H9 (cell line): Measurements from ENCODE around the gene ZNF135. TPM values are rescaled to one million over a fixed set of nuclear protein-coding genes. Genes with fewer than 3 reads are reported as not detected.

ENCODE experiments used
- DNase-seq: peaks from one replicate; pipeline ENCODE4 v3.0.0-alpha.2; 2017
- H2AFZ ChIP-seq: one replicate; pipeline ENCODE4 v1.6.1; 2013; ENCODE audit warnings: mild to moderate bottlenecking, low read length, control low read depth, moderate library complexity
- H2AK5ac ChIP-seq: 2 replicates; pipeline ENCODE4 v1.6.1; 2013; ENCODE audit warnings: low read length, control low read depth, mixed read lengths; ENCODE audit not compliant: insufficient read length
- H2BK120ac ChIP-seq: one replicate; pipeline ENCODE4 v1.6.1; 2013; ENCODE audit warnings: low read depth, mild to moderate bottlenecking, low read length, control low read depth, inconsistent platforms; ENCODE audit not compliant: poor library complexity, severe bottlenecking
- H2BK12ac ChIP-seq: 2 replicates; pipeline ENCODE4 v1.6.1; 2013; ENCODE audit warnings: low read length, control low read depth, mixed read lengths, low read depth; ENCODE audit not compliant: insufficient read length
- H2BK15ac ChIP-seq: 2 replicates; pipeline ENCODE4 v1.6.1; 2013; ENCODE audit warnings: low read depth, low read length, control low read depth
- H2BK20ac ChIP-seq: one replicate; pipeline ENCODE4 v1.6.1; 2013; ENCODE audit warnings: low read depth, mild to moderate bottlenecking, low read length, control low read depth, inconsistent platforms; ENCODE audit not compliant: poor library complexity, severe bottlenecking
- H2BK5ac ChIP-seq: 2 replicates; pipeline ENCODE4 v1.6.1; 2013; ENCODE audit warnings: low read length, control low read depth, mixed read lengths; ENCODE audit not compliant: insufficient read length
- H3K14ac ChIP-seq: 2 replicates; pipeline ENCODE4 v1.6.1; 2013; ENCODE audit warnings: low read length, control low read depth; ENCODE audit not compliant: insufficient read depth
- H3K18ac ChIP-seq: 2 replicates; pipeline ENCODE4 v1.6.1; 2013; ENCODE audit warnings: low read depth, mild to moderate bottlenecking, mixed read lengths, low read length, control low read depth; ENCODE audit not compliant: insufficient read length
- H3K23ac ChIP-seq: 2 replicates; pipeline ENCODE4 v1.6.1; 2013; ENCODE audit warnings: low read length, control low read depth, mixed read lengths, low read depth; ENCODE audit not compliant: insufficient read length
- H3K23me2 ChIP-seq: 2 replicates; pipeline ENCODE4 v1.6.1; 2013; ENCODE audit warnings: low read depth, mild to moderate bottlenecking, mixed read lengths, low read length, control low read depth; ENCODE audit not compliant: insufficient read length, poor library complexity, severe bottlenecking
- H3K27ac ChIP-seq: 2 replicates; pipeline ENCODE4 v1.5.1; 2013; ENCODE audit warnings: low read length, control low read depth, mixed read lengths, low read depth; ENCODE audit not compliant: insufficient read length
- H3K27me3 ChIP-seq: 2 replicates; pipeline ENCODE4 v1.6.1; 2013; ENCODE audit warnings: low read length, control low read depth, inconsistent platforms; ENCODE audit not compliant: insufficient read depth
- H3K4ac ChIP-seq: 2 replicates; pipeline ENCODE4 v1.6.1; 2013; ENCODE audit warnings: low read depth, mild to moderate bottlenecking, control low read depth, inconsistent platforms, low read length, moderate library complexity
- H3K4me1 ChIP-seq: 2 replicates; pipeline ENCODE4 v1.6.1; 2013; ENCODE audit warnings: low read length, control low read depth, inconsistent platforms; ENCODE audit not compliant: insufficient read depth
- H3K4me2 ChIP-seq: 2 replicates; pipeline ENCODE4 v1.6.1; 2013; ENCODE audit warnings: low read length, control low read depth, mixed read lengths; ENCODE audit not compliant: insufficient read length, insufficient read depth
- H3K56ac ChIP-seq: 2 replicates; pipeline ENCODE4 v1.6.1; 2013; ENCODE audit warnings: low read depth, mild to moderate bottlenecking, mixed read lengths, low read length, control low read depth; ENCODE audit not compliant: insufficient read length
- H3K79me1 ChIP-seq: 2 replicates; pipeline ENCODE4 v1.6.1; 2013; ENCODE audit warnings: low read depth, mild to moderate bottlenecking, moderate library complexity, low read length, control low read depth, inconsistent platforms; ENCODE audit not compliant: insufficient read depth, poor library complexity, severe bottlenecking
- H3K79me2 ChIP-seq: 2 replicates; pipeline ENCODE4 v1.6.1; 2013; ENCODE audit warnings: low read length, control low read depth, inconsistent platforms; ENCODE audit not compliant: insufficient read depth
- H3K9ac ChIP-seq: 2 replicates; pipeline ENCODE4 v1.6.1; 2013; ENCODE audit warnings: low read length, control low read depth, mixed read lengths; ENCODE audit not compliant: insufficient read length; ENCODE audit errors: extremely low read depth
- H3K9me3 ChIP-seq: one replicate; pipeline ENCODE4 v1.6.1; 2013; ENCODE audit warnings: low read depth, low read length, inconsistent platforms; ENCODE audit not compliant: control insufficient read depth
- H3T11ph ChIP-seq: one replicate; pipeline ENCODE4 v1.6.1; 2013; ENCODE audit warnings: mild to moderate bottlenecking, low read length, control low read depth, inconsistent platforms
- H4K20me1 ChIP-seq: one replicate; pipeline ENCODE4 v1.6.1; 2013; ENCODE audit not compliant: control insufficient read depth, insufficient read length, insufficient read depth
- H4K5ac ChIP-seq: 2 replicates; pipeline ENCODE4 v1.6.1; 2013; ENCODE audit warnings: low read depth, mild to moderate bottlenecking, mixed read lengths, low read length, control low read depth; ENCODE audit not compliant: insufficient read length
- H4K8ac ChIP-seq: replicated peaks from 2 replicates; pipeline ENCODE4 v1.6.1; 2013; ENCODE audit warnings: low read length, control low read depth, mixed read lengths, low read depth; ENCODE audit not compliant: insufficient read length
- H4K91ac ChIP-seq: 2 replicates; pipeline ENCODE4 v1.6.1; 2013; ENCODE audit warnings: low read depth, mild to moderate bottlenecking, moderate library complexity, mixed read lengths, low read length, control low read depth; ENCODE audit not compliant: insufficient read length
- H3K27ac Mint-ChIP-seq, 3 experiments: 2 replicates in 2 of 3; 3 replicates in 1 of 3; pipeline ENCODE4 v1.8.0; 2020 to 2021; ENCODE audit warnings: mixed read lengths in 3 of 3, mild to moderate bottlenecking in 1 of 3, moderate library complexity in 1 of 3
- H3K27me3 Mint-ChIP-seq: 2 replicates; pipeline ENCODE4 v1.8.0; 2021; ENCODE audit warnings: low read depth, mild to moderate bottlenecking, moderate library complexity, mixed read lengths
- H3K36me3 Mint-ChIP-seq, 3 experiments: 2 replicates in 2 of 3; 3 replicates in 1 of 3; pipeline ENCODE4 v1.8.0; 2020 to 2021; ENCODE audit warnings: low read depth in 3 of 3, mixed read lengths in 3 of 3; ENCODE audit not compliant: insufficient read depth in 1 of 3
- H3K4me1 Mint-ChIP-seq, 2 experiments: 2 replicates each; pipeline ENCODE4 v1.8.0; 2020; ENCODE audit warnings: mixed read lengths in 2 of 2
- H3K4me3 Mint-ChIP-seq, 2 experiments: 2 replicates in 1 of 2; 3 replicates in 1 of 2; pipeline ENCODE4 v1.8.0; 2020 to 2021; ENCODE audit warnings: mild to moderate bottlenecking in 2 of 2, mixed read lengths in 2 of 2, moderate library complexity in 1 of 2
- H3K9me3 Mint-ChIP-seq, 2 experiments: 2 replicates in 1 of 2; 3 replicates in 1 of 2; pipeline ENCODE4 v1.8.0; 2020; ENCODE audit warnings: mild to moderate bottlenecking in 2 of 2, mixed read lengths in 2 of 2, moderate library complexity in 1 of 2
- WGBS: extraction: QIAGEN DNeasy Blood & Tissue Kit; methylation state at CpG from one replicate; pipeline ENCODE4 v1.1.7; 2013; ENCODE audit warnings: missing lambda C conversion rate, low lambda C conversion rate, mixed read lengths; ENCODE audit not compliant: insufficient read length; ENCODE audit errors: extremely low coverage; 5-methylcytosine and 5-hydroxymethylcytosine counted together
- total RNA-seq: library from RNA; stranded (reverse); gene quantifications from 2 replicates; pipeline ENCODE4 v1.2.1, GENCODE V29; 2021
- TF ChIP-seq, protein P1 (sequence below): fragments of 200-600 bp; sonication (generic); conservative IDR thresholded peaks from 3 replicates; pipeline ENCODE4 v1.8.0; 2021; ENCODE audit warnings: antibody characterized with exemption, mild to moderate bottlenecking

The ZNF135 gene
- total RNA-seq, 1 experiment from 2014 or later = 4.7 TPM

GRCh38 chr19:58052256-58052655 is 6.8 kb upstream of the ZNF135 start:
- no peak overlapping the region for H3K4me3 Mint-ChIP-seq
- no CpG with 5 or more reads among the region's 16 CpGs for WGBS

More at GRCh38 chr19:58052256-58052655, 6.8 kb upstream of the ZNF135 start:
- H3K18ac ChIP-seq = no peak overlapping the region
- H2BK15ac ChIP-seq = no peak overlapping the region
- no peaks in the 10 kb centered on the region for H3K79me2 ChIP-seq
- Mint-ChIP-seq H3K27me3 (peaks cover 34% of the 10 kb centered on the region), H3K9me3 (peaks cover 74 to 82% of the 10 kb centered on the region in 2 experiments), H3K36me3 (peaks cover 15 to 23% (median 19%) of the 10 kb centered on the region in 3 experiments; a peak in 6 of 7 replicates), H3K27ac (no peak overlapping the region), H3K4me1 (peaks cover 4 to 14% of the 10 kb centered on the region in 2 experiments; a peak in 2 of 4 replicates)
- H4K5ac ChIP-seq = no peak overlapping the region
- no peak overlapping the region for H2BK120ac ChIP-seq
- no peak overlapping the region for H3K56ac ChIP-seq
- no peak overlapping the region for H2BK20ac ChIP-seq
- DNase-seq = no peak
- no peaks in the 10 kb centered on the region for H3K27me3 ChIP-seq
- H4K8ac ChIP-seq = no peak overlapping the region
- TF ChIP-seq, protein P1, sequence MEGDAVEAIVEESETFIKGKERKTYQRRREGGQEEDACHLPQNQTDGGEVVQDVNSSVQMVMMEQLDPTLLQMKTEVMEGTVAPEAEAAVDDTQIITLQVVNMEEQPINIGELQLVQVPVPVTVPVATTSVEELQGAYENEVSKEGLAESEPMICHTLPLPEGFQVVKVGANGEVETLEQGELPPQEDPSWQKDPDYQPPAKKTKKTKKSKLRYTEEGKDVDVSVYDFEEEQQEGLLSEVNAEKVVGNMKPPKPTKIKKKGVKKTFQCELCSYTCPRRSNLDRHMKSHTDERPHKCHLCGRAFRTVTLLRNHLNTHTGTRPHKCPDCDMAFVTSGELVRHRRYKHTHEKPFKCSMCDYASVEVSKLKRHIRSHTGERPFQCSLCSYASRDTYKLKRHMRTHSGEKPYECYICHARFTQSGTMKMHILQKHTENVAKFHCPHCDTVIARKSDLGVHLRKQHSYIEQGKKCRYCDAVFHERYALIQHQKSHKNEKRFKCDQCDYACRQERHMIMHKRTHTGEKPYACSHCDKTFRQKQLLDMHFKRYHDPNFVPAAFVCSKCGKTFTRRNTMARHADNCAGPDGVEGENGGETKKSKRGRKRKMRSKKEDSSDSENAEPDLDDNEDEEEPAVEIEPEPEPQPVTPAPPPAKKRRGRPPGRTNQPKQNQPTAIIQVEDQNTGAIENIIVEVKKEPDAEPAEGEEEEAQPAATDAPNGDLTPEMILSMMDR = no peak
- H3K9me3 ChIP-seq = peaks cover 21% of the 10 kb centered on the region
- no peak overlapping the region for H3K4me2 ChIP-seq
- no peaks in the 10 kb centered on the region for H3K79me1 ChIP-seq
- H3K14ac ChIP-seq = no peak overlapping the region
- H4K91ac ChIP-seq = no peak overlapping the region
- H2BK12ac ChIP-seq = no peak overlapping the region
- H3K9ac ChIP-seq = no peak overlapping the region
- H3T11ph ChIP-seq = no peak overlapping the region
- no peak overlapping the region for H3K4ac ChIP-seq
- no peak overlapping the region for H3K23ac ChIP-seq
- no peak overlapping the region for H3K27ac ChIP-seq
- H4K20me1 ChIP-seq = no peaks in the 10 kb centered on the region
- H2AFZ ChIP-seq = no peak overlapping the region
- H2AK5ac ChIP-seq = no peak overlapping the region
- no peak overlapping the region for H2BK5ac ChIP-seq
- H3K4me1 ChIP-seq = no peaks in the 10 kb centered on the region
- no peaks in the 10 kb centered on the region for H3K23me2 ChIP-seq
